HEK293T (cell line): Measurements from ENCODE around the gene CPNE2.
"Not testable (repeated sequence)": the region's sequence is repeated elsewhere in the genome, so short reads cannot be mapped to it uniquely, and the experiment has no call there.

ENCODE experiments used
- CTCF ChIA-PET: fragments of 350-600 bp; formaldehyde crosslinking; extraction: SDS; loops from one replicate; lab custom pipeline; 2021; ENCODE audit warnings: antibody characterized with exemption, inconsistent platforms; lab: Yijun Ruan, JAX
- POLR2A ChIA-PET: fragments of 350-600 bp; formaldehyde crosslinking; extraction: SDS; loops from one replicate; lab custom pipeline; 2020; ENCODE audit warnings: antibody characterized with exemption, inconsistent platforms; lab: Yijun Ruan, JAX
- DNase-seq: peaks from one replicate; pipeline ENCODE4 v3.0.0; 2012; ENCODE audit warnings: mixed read lengths; ENCODE audit errors: extremely low spot score
- ARNT ChIP-seq: fragments of 450-650 bp; IDR thresholded peaks from 2 replicates; pipeline ENCODE4 v1.6.1; 2017; ENCODE audit warnings: mild to moderate bottlenecking
- BHLHE40 ChIP-seq: fragments of 450-650 bp; IDR thresholded peaks from 2 replicates; pipeline ENCODE4 v1.6.1; 2016; ENCODE audit warnings: mild to moderate bottlenecking, moderate library complexity, borderline replicate concordance
- CTBP1 ChIP-seq: fragments of 450-650 bp; IDR thresholded peaks from 2 replicates; pipeline ENCODE4 v1.6.1; 2016; ENCODE audit warnings: borderline replicate concordance
- ELF4 ChIP-seq: fragments of 450-650 bp; IDR thresholded peaks from 2 replicates; pipeline ENCODE4 v1.6.1; 2017; ENCODE audit warnings: antibody characterized with exemption
- FOXA1 ChIP-seq: fragments of 450-650 bp; IDR thresholded peaks from 2 replicates; pipeline ENCODE4 v1.6.1; 2016; ENCODE audit warnings: mild to moderate bottlenecking
- FOXK2 ChIP-seq: fragments of 450-650 bp; IDR thresholded peaks from 2 replicates; pipeline ENCODE4 v1.6.1; 2016; ENCODE audit warnings: mild to moderate bottlenecking
- FOXM1 ChIP-seq: fragments of 450-650 bp; IDR thresholded peaks from 2 replicates; pipeline ENCODE4 v1.6.1; 2017; ENCODE audit warnings: mild to moderate bottlenecking, borderline replicate concordance
- HDGF ChIP-seq: fragments of 450-650 bp; IDR thresholded peaks from 2 replicates; pipeline ENCODE4 v1.6.1; 2017; ENCODE audit warnings: antibody characterized with exemption, borderline replicate concordance
- L3MBTL2 ChIP-seq: fragments of 450-650 bp; conservative IDR thresholded peaks from 2 replicates; pipeline ENCODE4 v1.6.1; 2016; ENCODE audit warnings: mild to moderate bottlenecking
- LEF1 ChIP-seq: fragments of 450-650 bp; IDR thresholded peaks from 2 replicates; pipeline ENCODE4 v1.6.1; 2017; ENCODE audit warnings: mild to moderate bottlenecking, borderline replicate concordance
- NFRKB ChIP-seq: fragments of 450-650 bp; IDR thresholded peaks from 2 replicates; pipeline ENCODE4 v1.6.1; 2016; ENCODE audit warnings: mild to moderate bottlenecking, moderate library complexity
- SP1 ChIP-seq: fragments of 450-650 bp; IDR thresholded peaks from 2 replicates; pipeline ENCODE4 v1.6.1; 2017
- SUZ12 ChIP-seq: fragments of 450-650 bp; IDR thresholded peaks from 2 replicates; pipeline ENCODE4 v1.6.1; 2016; ENCODE audit warnings: mild to moderate bottlenecking
- TARDBP ChIP-seq: fragments of 450-650 bp; IDR thresholded peaks from 2 replicates; pipeline ENCODE4 v1.6.1; 2016
- ZNF384 ChIP-seq: fragments of 450-650 bp; IDR thresholded peaks from 2 replicates; pipeline ENCODE4 v1.6.1; 2016
- TF ChIP-seq, protein P1 (sequence below): fragments of 450-650 bp; IDR thresholded peaks from 2 replicates; pipeline ENCODE4 v1.6.1; 2016

Gene CPNE2

DNA sequence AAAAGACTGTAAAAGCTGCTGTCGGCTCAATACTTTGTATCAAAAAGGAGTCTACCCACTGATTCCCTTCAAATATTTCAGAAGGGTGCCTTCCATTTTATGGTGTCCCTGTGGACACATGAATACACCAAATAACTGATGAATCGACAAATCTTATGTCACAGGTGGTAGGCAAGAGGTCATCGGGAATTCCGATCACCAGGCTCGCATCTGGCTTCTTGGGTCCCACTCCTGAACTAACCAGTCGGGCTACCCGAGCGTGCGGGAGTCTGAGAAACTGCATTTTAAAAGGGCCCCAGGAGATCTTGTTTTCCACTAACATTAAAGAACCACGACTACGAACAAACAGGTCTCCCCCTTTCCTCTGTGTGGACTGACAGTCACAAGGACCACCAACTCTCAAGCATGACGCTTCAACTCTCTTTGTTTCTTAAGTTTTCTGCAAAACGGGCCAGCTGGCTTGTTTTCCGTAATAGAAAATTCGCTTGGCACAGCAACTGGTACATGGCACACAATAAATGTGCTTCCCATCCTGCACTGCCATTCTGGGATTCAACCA lies 92.6 kb downstream of the CPNE2 start:
- POLR2A ChIA-PET, result interaction anchor here (1.4 to 1.9 kb wide), 3 partner anchors 10 to 80 kb away, joined by 3 to 5 read pairs (median 5); no protein-coding TSS in a partner anchor
- no peak for DNase-seq
- CTCF ChIA-PET, result no interaction called here
- no peak for TF ChIP-seq FOXA1
- no peak for TF ChIP-seq LEF1
- no peak for TF ChIP-seq FOXM1
- TF ChIP-seq, protein P1, sequence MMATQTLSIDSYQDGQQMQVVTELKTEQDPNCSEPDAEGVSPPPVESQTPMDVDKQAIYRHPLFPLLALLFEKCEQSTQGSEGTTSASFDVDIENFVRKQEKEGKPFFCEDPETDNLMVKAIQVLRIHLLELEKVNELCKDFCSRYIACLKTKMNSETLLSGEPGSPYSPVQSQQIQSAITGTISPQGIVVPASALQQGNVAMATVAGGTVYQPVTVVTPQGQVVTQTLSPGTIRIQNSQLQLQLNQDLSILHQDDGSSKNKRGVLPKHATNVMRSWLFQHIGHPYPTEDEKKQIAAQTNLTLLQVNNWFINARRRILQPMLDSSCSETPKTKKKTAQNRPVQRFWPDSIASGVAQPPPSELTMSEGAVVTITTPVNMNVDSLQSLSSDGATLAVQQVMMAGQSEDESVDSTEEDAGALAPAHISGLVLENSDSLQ, result no peak
- TF ChIP-seq TARDBP, result no peak
- TF ChIP-seq SUZ12, result no peak
- no peak for TF ChIP-seq ARNT
- no peak for TF ChIP-seq BHLHE40
- no peak for TF ChIP-seq FOXK2
- TF ChIP-seq L3MBTL2, result no peak
- no peak for TF ChIP-seq SP1
- no peak for TF ChIP-seq ZNF384
- TF ChIP-seq CTBP1, result no peak
- TF ChIP-seq HDGF, result no peak
- TF ChIP-seq NFRKB, result no peak
- no peak for TF ChIP-seq ELF4

DNA sequence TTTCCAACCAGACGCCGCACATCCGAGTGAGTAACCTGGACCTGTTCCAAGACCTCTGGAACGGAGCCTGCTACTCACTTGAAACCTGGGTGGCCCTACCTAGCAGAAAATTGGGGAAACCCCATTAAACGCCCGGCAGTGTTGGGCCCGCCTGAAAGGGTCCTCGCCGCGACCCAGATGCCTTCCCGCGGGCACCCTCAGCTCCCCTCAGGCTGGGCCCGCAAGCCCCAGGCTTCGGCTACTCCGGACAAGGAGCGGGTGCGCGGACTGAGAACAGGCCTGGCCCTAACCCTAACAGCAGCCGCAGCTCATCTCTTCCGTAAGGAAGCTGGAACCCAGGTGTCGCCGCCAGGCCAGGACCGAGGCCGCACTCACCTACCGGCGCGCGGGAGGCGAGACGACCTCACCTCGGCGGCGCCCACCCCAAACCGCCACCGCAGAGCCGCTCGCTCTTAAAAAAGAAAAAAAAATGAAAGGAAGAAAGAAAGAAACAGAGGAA lies 93.1 kb downstream of the CPNE2 start:
- peak; percentile 39 for DNase-seq
- ChIA-PET CTCF (interaction anchor here (0.5 to 0.6 kb wide), 2 partner anchors 59 to 81 kb away, joined by 3 to 6 read pairs; no protein-coding TSS in a partner anchor), POLR2A (interaction anchor here (0.6 to 2.8 kb wide), 9 partner anchors 10 to 239 kb away, joined by 3 to 16 read pairs (median 4); partner anchors contain the start of gene ARL2BP)
- no peak for TF ChIP-seq SP1
- TF ChIP-seq ELF4, result no peak
- no peak for TF ChIP-seq ZNF384
- no peak for TF ChIP-seq CTBP1
- no peak for TF ChIP-seq L3MBTL2
- no peak for TF ChIP-seq LEF1
- TF ChIP-seq, protein P1, result no peak
- TF ChIP-seq FOXM1, result no peak

DNA sequence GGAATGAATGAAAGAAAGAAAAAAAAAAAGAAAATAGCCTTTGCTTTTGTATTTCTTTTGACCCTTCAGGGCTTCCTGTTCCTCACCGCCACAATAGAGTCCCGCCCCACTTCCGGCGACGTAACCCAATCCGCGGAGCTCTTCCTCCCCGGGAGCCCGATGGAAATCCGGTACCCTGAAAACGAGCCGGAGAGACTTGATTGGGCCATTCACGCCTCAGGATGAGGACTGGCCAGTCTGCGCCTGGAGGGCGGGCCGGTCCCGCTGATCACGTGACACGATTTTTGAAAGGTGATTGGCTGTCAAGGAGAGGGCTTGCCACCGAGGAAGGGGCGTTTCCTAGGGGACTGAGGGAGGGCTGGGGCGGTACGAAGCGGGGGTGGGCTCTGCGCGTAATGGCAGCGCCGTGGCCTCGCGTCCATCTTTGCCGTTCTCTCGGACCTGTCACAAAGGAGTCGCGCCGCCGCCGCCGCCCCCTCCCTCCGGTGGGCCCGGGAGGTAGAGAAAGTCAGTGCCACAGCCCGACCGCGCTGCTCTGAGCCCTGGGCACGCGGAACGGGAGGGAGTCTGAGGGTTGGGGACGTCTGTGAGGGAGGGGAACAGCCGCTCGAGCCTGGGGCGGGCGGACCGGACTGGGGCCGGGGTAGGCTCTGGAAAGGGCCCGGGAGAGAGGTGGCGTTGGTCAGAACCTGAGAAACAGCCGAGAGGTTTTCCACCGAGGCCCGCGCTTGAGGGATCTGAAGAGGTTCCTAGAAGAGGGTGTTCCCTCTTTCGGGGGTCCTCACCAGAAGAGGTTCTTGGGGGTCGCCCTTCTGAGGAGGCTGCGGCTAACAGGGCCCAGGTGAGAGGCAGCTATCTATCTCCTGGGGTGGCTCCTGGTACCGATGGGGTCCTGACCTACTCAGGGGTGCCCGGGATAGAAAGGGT lies 93.8 kb downstream of the CPNE2 start, which contains the start of the genes PSME3IP1 and RSPRY1:
PSME3IP1 (minus strand) TSS at position 95 of the 927 bp plus-strand sequence. CDS start 12,185 bp downstream, outside the sequence.
RSPRY1 (plus strand) TSS at position 385 of the 927 bp plus-strand sequence. CDS start 18,330 bp downstream, outside the sequence.
- peak; percentile 99 for DNase-seq
- TF ChIP-seq TARDBP (no peak), SUZ12 (no peak), ZNF384 (no peak), CTBP1 (no peak), BHLHE40 (no peak), LEF1 (no peak), HDGF (no peak), FOXK2 (no peak), ELF4 (peak; percentile 44; the same call in 1 of the 2 replicates), NFRKB (no peak), SP1 (no peak), FOXM1 (no peak)
- TF ChIP-seq, protein P1, result peak; percentile 85
- ChIA-PET POLR2A (interaction anchor here (0.6 to 2.8 kb wide), 10 partner anchors 11 to 238 kb away, joined by 3 to 16 read pairs (median 4); partner anchors contain the start of gene ARL2BP), CTCF (interaction anchor here (0.5 to 0.6 kb wide), 3 partner anchors 58 to 265 kb away, joined by 3 to 6 read pairs (median 3); no protein-coding TSS in a partner anchor)

DNA sequence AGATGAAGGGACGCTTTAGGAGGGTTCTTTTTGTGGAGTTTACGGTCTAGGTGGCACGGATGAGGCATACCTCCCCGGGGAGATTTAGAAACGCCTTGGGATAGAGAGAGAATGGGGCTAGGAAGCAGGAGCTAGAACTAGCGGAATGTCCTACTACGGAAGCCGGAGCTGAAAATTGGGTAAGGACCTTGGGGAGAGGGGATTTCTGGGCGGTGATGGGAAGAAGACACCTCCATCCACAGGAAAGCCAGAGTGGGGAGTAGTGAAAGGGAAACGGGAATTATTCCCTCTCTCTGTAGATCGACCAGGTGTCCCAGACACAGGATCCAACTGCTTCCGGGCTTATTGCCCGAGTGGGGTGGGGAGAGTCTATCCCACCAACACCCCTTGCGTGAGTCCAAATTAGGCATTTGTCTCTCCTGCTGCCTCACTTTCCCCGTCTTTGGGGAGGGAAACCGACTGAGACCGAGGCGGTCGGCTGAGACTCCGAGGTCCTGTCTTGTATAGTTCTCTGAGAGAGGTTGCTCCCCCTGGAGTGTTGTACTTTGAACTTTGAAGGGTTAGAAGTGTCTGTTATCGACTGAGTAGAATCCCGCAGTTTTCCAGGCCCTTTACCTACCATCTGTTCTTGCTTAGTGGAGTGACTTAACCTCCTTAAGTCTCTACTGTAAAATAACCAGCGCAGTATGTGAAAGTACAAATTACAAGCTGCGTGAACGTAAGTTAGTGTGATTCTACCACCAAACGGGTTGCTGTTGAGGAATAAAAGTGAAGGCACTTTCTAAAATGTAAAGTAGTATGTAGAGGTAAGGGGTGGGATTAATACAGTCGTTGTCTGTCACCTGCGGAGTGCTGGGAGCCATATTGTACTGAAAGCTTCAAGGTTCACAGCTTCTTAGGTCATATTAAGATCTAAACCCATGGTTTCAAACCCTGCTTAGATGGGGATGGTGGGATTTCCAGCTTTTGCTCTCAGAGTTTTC lies 94.8 kb downstream of the CPNE2 start:
- ChIA-PET POLR2A (interaction anchor here (0.6 to 2.8 kb wide), 4 partner anchors 19 to 104 kb away, joined by 3 to 16 read pairs (median 4); partner anchors contain the start of gene ARL2BP), CTCF (interaction anchor here (0.6 to 1.1 kb wide), 2 partner anchors 223 to 266 kb away, joined by 3 read pairs; no protein-coding TSS in a partner anchor)
- no peak for TF ChIP-seq FOXA1
- TF ChIP-seq FOXM1, result no peak
- TF ChIP-seq LEF1, result no peak
- TF ChIP-seq ELF4, result no peak
- no peak for TF ChIP-seq BHLHE40
- TF ChIP-seq TARDBP, result no peak
- no peak for TF ChIP-seq SUZ12
- peak; percentile 17 for DNase-seq

DNA sequence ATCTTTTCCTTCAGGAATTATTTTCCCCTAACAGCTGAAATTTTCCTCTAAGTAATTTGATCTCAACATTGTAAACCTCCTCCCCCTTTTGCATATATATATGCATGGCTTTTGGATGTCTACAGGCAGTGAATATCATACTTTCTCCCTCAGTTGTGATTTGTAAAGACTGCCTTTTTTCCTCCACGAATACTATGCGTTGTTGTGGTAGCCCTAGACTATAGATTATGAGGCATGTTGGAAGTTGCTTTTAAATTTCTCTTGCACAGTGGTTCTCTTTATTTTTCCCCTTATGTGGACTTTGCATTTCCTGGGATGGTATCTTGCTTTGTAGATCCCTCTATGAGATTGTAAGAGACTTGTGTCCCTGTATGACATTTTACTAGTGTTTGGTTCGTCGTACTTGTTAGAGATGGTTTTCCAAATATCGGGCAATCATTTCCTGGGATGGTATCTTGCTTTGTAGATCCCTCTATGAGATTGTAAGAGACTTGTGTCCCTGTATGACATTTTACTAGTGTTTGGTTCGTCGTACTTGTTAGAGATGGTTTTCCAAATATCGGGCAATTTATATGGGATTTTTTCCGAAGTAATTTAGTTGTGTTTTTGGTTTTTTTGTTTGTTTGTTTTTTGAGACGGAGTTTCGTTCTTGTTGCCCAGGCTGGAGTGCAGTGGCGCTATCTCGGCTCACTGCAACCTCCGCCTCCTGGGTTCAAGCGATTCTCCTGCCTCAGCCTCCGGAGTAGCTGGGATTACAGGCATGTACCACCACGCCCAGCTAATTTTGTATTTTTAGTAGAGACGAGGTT lies 95.7 kb downstream of the CPNE2 start:
- ChIA-PET CTCF (interaction anchor here (1.1 kb wide), 1 partner anchor 224 kb away, joined by 3 read pairs; no protein-coding TSS in a partner anchor), POLR2A (interaction anchor here (1.1 to 2.8 kb wide), 2 partner anchors 53 to 57 kb away, joined by 4 to 16 read pairs; partner anchors contain the start of gene ARL2BP)
- DNase-seq, result not testable (repeated sequence)
